GM12878 (cell line): Measurements from ENCODE around the gene OR51A7. TPM values are rescaled to one million over a fixed set of nuclear protein-coding genes. Genes with fewer than 3 reads are reported as not detected.

ENCODE experiments used
- ATAC-seq: fragments of 200-7000 bp; cut with Tn5 transposase; 3 replicates; pipeline ENCODE4 v1.9.1; 2020; ENCODE audit warnings: mild to moderate bottlenecking, moderate library complexity
- BruUV-seq: library from RNA; stranded (reverse); fragments of 400-500 nt; replicated peaks from 2 replicates; lab custom pipeline; 2021; lab: Mats Ljungman, UMichigan
- CTCF ChIA-PET: fragments of 300-600 bp; sonication (Branson Sonifier 250); formaldehyde crosslinking; extraction: SDS; loops from one replicate; lab custom pipeline; 2021; ENCODE audit warnings: inconsistent platforms; lab: Yijun Ruan, JAX
- POLR2A ChIA-PET: fragments of 350-600 bp; formaldehyde crosslinking; extraction: SDS; loops from one replicate; lab custom pipeline; 2021; ENCODE audit warnings: inconsistent platforms; lab: Charles Lee
- RAD21 ChIA-PET: fragments of 300-600 bp; sonication (Branson Sonifier 250); formaldehyde crosslinking; loops from one replicate; lab custom pipeline; 2023; ENCODE audit warnings: antibody characterized with exemption; ENCODE audit not compliant: unreplicated experiment; lab: Charles Lee
- SMC1A ChIA-PET: fragments of 300-600 bp; sonication (Branson Sonifier 250); formaldehyde crosslinking; loops from one replicate; lab custom pipeline; 2023; ENCODE audit not compliant: unreplicated experiment, uncharacterized antibody; lab: Charles Lee
- DNase-seq: peaks from one replicate; pipeline ENCODE4 v3.0.0-alpha.2; 2011; ENCODE audit warnings: low read depth, low spot score
- FAIRE-seq: peaks from 3 replicates; lab custom pipeline; 2011; peaks lifted over from hg19 to GRCh38; lab: Jason Lieb, UNC
- H2AFZ ChIP-seq: 2 replicates; pipeline ENCODE4 v1.6.0; 2011; ENCODE audit warnings: low read depth, low read length, control low read depth; ENCODE audit not compliant: control insufficient read depth
- H3K27ac ChIP-seq: 2 replicates; pipeline ENCODE4 v1.5.1; 2011; ENCODE audit warnings: control low read depth; ENCODE audit not compliant: control insufficient read depth, insufficient read depth
- H3K27me3 ChIP-seq, 2 experiments: replicated peaks in 1 of 2; 2 replicates each; pipeline versions ENCODE4 v1.6.0 to v1.6.1; 2011; ENCODE audit warnings: low read length in 1 of 2; ENCODE audit not compliant: control insufficient read depth in 2 of 2, insufficient read depth in 2 of 2
- H3K36me3 ChIP-seq, 2 experiments: 2 replicates each; pipeline ENCODE4 v1.5.1; 2011; ENCODE audit warnings: low read length in 1 of 2; ENCODE audit not compliant: control insufficient read depth in 2 of 2, insufficient read depth in 2 of 2
- H3K4me1 ChIP-seq: 2 replicates; pipeline ENCODE4 v1.6.1; 2011; ENCODE audit warnings: mild to moderate bottlenecking, low read length, moderate library complexity, mixed read lengths; ENCODE audit not compliant: control insufficient read depth, insufficient read depth
- H3K4me2 ChIP-seq: 2 replicates; pipeline ENCODE4 v1.6.0; 2011; ENCODE audit warnings: control low read depth; ENCODE audit not compliant: control insufficient read depth, insufficient read depth
- H3K4me3 ChIP-seq: fragments of 200-600 bp; sonication (generic); 2 replicates; pipeline ENCODE4 v1.5.1; 2016
- H3K79me2 ChIP-seq: 2 replicates; pipeline ENCODE4 v1.6.0; 2011; ENCODE audit warnings: low read length; ENCODE audit not compliant: control insufficient read depth, insufficient read depth
- H3K9ac ChIP-seq: 2 replicates; pipeline ENCODE4 v1.8.0; 2011; ENCODE audit warnings: low read length, control low read depth, mixed read lengths; ENCODE audit not compliant: control insufficient read depth, insufficient read depth
- H3K9me3 ChIP-seq: replicated peaks from 3 replicates; pipeline ENCODE4 v1.5.1; 2011; ENCODE audit warnings: mild to moderate bottlenecking, low read length; ENCODE audit not compliant: control insufficient read depth, insufficient read depth
- H4K20me1 ChIP-seq: 2 replicates; pipeline ENCODE4 v1.6.0; 2011; ENCODE audit not compliant: control insufficient read depth, insufficient read depth
- ATF7 ChIP-seq: fragments of 450-650 bp; IDR thresholded peaks from 2 replicates; pipeline ENCODE4 v1.6.1; 2016; ENCODE audit warnings: low read depth, mild to moderate bottlenecking
- CHD1 ChIP-seq: IDR thresholded peaks from 2 replicates; pipeline ENCODE4 v1.6.1; 2012; ENCODE audit warnings: low read depth, low read length, improper control_type of control experiment
- E4F1 ChIP-seq: fragments of 450-650 bp; IDR thresholded peaks from 2 replicates; pipeline ENCODE4 v1.6.1; 2018; ENCODE audit warnings: borderline replicate concordance, mild to moderate bottlenecking; ENCODE audit not compliant: partially characterized antibody
- GABPA ChIP-seq: IDR thresholded peaks from 2 replicates; pipeline ENCODE4 v1.6.1; 2014; ENCODE audit warnings: antibody characterized with exemption, low read depth, mild to moderate bottlenecking, inconsistent platforms
- JUNB ChIP-seq: IDR thresholded peaks from 2 replicates; pipeline ENCODE4 v1.6.1; 2016; ENCODE audit warnings: antibody characterized with exemption, mild to moderate bottlenecking
- NRF1 ChIP-seq: conservative IDR thresholded peaks from 2 replicates; pipeline ENCODE4 v1.6.1; 2011; ENCODE audit warnings: mild to moderate bottlenecking, low read depth, low read length, improper control_type of control experiment
- SMAD5 ChIP-seq: IDR thresholded peaks from 2 replicates; pipeline ENCODE4 v1.6.1; 2016; ENCODE audit warnings: antibody characterized with exemption, low read depth
- SMARCA5 ChIP-seq: fragments of 450-650 bp; IDR thresholded peaks from 2 replicates; pipeline ENCODE4 v1.6.1; 2017; ENCODE audit warnings: mild to moderate bottlenecking
- SRF ChIP-seq, 2 experiments: IDR thresholded peaks; 2 replicates each; pipeline ENCODE4 v1.6.1; 2011; ENCODE audit warnings: low read depth in 2 of 2, low read length in 2 of 2, mild to moderate bottlenecking in 1 of 2, moderate library complexity in 1 of 2
- TCF7 ChIP-seq: IDR thresholded peaks from 2 replicates; pipeline ENCODE4 v1.6.1; 2014; ENCODE audit warnings: antibody characterized with exemption, borderline replicate concordance
- YBX1 ChIP-seq: fragments of 450-650 bp; IDR thresholded peaks from 2 replicates; pipeline ENCODE4 v1.6.1; 2016; ENCODE audit warnings: antibody characterized with exemption
- ZBTB33 ChIP-seq: fragments of 450-650 bp; IDR thresholded peaks from 2 replicates; pipeline ENCODE4 v1.6.1; 2017; ENCODE audit warnings: mild to moderate bottlenecking
- ZNF384 ChIP-seq: IDR thresholded peaks from 2 replicates; pipeline ENCODE4 v1.6.1; 2012; ENCODE audit warnings: low read depth, mild to moderate bottlenecking, low read length, improper control_type of control experiment, borderline replicate concordance
- ZNF592 ChIP-seq: fragments of 450-650 bp; IDR thresholded peaks from 2 replicates; pipeline ENCODE4 v1.6.1; 2017; ENCODE audit warnings: mild to moderate bottlenecking, moderate library complexity
- WGBS: methylation state at CpG from one replicate; pipeline ENCODE4 v1.1.6; 2016; ENCODE audit warnings: low lambda C conversion rate; ENCODE audit not compliant: insufficient replicate concordance, insufficient coverage; ENCODE audit errors: missing lambda C conversion rate; 5-methylcytosine and 5-hydroxymethylcytosine counted together
- in situ Hi-C: fragments of 300-500 bp; cut with MboI; formaldehyde crosslinking; loops from 9 replicates; pipeline ENCODE4 v1.14.3; 2018; ENCODE audit warnings: mixed read lengths
- intact Hi-C: fragments of 100-400 bp; cut with micrococcal nuclease; formaldehyde crosslinking; loops from one replicate; pipeline ENCODE4 v1.14.2; 2022; ENCODE audit not compliant: unreplicated experiment
- polyA plus RNA-seq, 11 experiments: library from polyadenylated mRNA; depleted of rRNA in 4 of 11; unstranded in 6 of 11; stranded (reverse) in 5 of 11; fragments of >200 nt; fragmentation: Nextera tagmentation in 4 of 11; fragmentation: Illumina TruSeq in 1 of 11; extraction: Ambion mirVana in 4 of 11; extraction: Trizol in 1 of 11; gene quantifications; 1 replicate in 1 of 11; 2 replicates in 10 of 11; pipeline versions ENCODE4 v1.2.1 to v1.2.3, GENCODE V29; 2011 to 2016; ENCODE audit warnings: inconsistent platforms in 2 of 11, missing spikeins in 2 of 11, low read depth in 1 of 11
- total RNA-seq, 4 experiments: library from RNA; depleted of rRNA in 3 of 4; stranded (reverse); fragments of >200 nt in 3 of 4; fragmentation: Illumina TruSeq in 1 of 4; extraction: Trizol in 1 of 4; gene quantifications; 2 replicates each; pipeline versions ENCODE4 v1.2.1 to v1.2.3, GENCODE V29; 2013 to 2021

The OR51A7 gene
- total and polyA plus RNA-seq, 10 of the 15 experiments (the other 5 are each of a cell fraction or from before 2014, with no cell fraction given) = not detected

- FAIRE-seq = no peak
- POLR2A ChIA-PET = no interaction called here
Observed at GRCh38 chr11:4886186-4886585, 17.4 kb upstream of the OR51A7 start.

More at GRCh38 chr11:4886186-4886585, 17.4 kb upstream of the OR51A7 start:
- ChIA-PET SMC1A (no interaction called here), RAD21 (no interaction called here), CTCF (no interaction called here)
- Histone ChIP-seq H3K36me3 (no peaks in the 10 kb centered on the region), H3K27ac (no peak overlapping the region), H3K4me3 (no peak overlapping the region), H4K20me1 (no peaks in the 10 kb centered on the region), H3K9ac (no peak overlapping the region), H3K4me1 (no peaks in the 10 kb centered on the region), H3K4me2 (no peak overlapping the region), H2AFZ (no peak overlapping the region), H3K79me2 (no peaks in the 10 kb centered on the region), H3K27me3 (no peaks in the 10 kb centered on the region), H3K9me3 (no peaks in the 10 kb centered on the region)
- WGBS = 16% methylated on average over 3 of the region's 3 CpGs
- no TSS peak for BruUV-seq
- no peak for TF ChIP-seq ZNF592
- TF ChIP-seq SRF (IDR thresholded peaks at IDR 0.05; ENCODE audit: low read depth in 2 of 2, low read length in 2 of 2) = no peak
- TF ChIP-seq SMARCA5 = no peak
- TF ChIP-seq ZNF384 = no peak
- TF ChIP-seq ATF7 = no peak
- TF ChIP-seq CHD1 = no peak
- TF ChIP-seq E4F1 = no peak
- TF ChIP-seq TCF7 = no peak
- TF ChIP-seq SMAD5 = no peak
- TF ChIP-seq GABPA = no peak
- no peak for TF ChIP-seq ZBTB33
- no peak for TF ChIP-seq JUNB
- no peak for TF ChIP-seq YBX1
- no peak for TF ChIP-seq NRF1
- in situ Hi-C loops = no loop called here
- no peak for ATAC-seq
- intact Hi-C loops = no loop called here
- DNase-seq = no peak
